HCT116 (cell line): ENCODE data around the gene KLF14. TPM values are rescaled to one million over a fixed set of nuclear protein-coding genes. Genes with fewer than 3 reads are reported as not detected.

Source experiments
- ATAC-seq: fragments of 200-7000 bp; cut with Tn5 transposase; 2 replicates; pipeline ENCODE4 v1.9.1; 2020; ENCODE audit warnings: mild to moderate bottlenecking, moderate library complexity
- BruUV-seq: library from RNA; stranded (reverse); fragments of 400-500 nt; replicated peaks from 2 replicates; lab custom pipeline; 2021; lab: Mats Ljungman, UMichigan
- CTCF ChIA-PET: fragments of 300-600 bp; sonication (Branson Sonifier 250); formaldehyde crosslinking; loops from one replicate; lab custom pipeline; 2021; ENCODE audit warnings: antibody characterized with exemption; lab: Charles Lee
- POLR2A ChIA-PET: fragments of 300-600, 350-600 bp; sonication (Branson Sonifier 250); formaldehyde crosslinking; loops from one replicate; lab custom pipeline; 2021; ENCODE audit warnings: antibody characterized with exemption; lab: Charles Lee
- RAD21 ChIA-PET, 2 experiments: fragments of 300-600 bp; sonication (Branson Sonifier 250); formaldehyde crosslinking; loops; one replicate each; lab custom pipeline; 2023; ENCODE audit warnings: low total read pairs in 2 of 2; ENCODE audit not compliant: uncharacterized antibody in 2 of 2, unreplicated experiment in 2 of 2, low non-redundant PET in 1 of 2; lab: Charles Lee
- DNase-seq: peaks from one replicate; pipeline ENCODE4 v3.0.0-alpha.2; 2010; ENCODE audit warnings: low read depth, low spot score
- H2AFZ ChIP-seq: fragments of 200-600 bp; shearing (Covaris generic), sonication (generic); 2 replicates; pipeline ENCODE4 v1.6.1; 2017; ENCODE audit warnings: low read depth, mixed run types, mixed read lengths, antibody characterized with exemption, low read length; ENCODE audit not compliant: poor library complexity, severe bottlenecking
- H3K27ac ChIP-seq: 2 replicates; pipeline ENCODE4 v1.5.1; 2012; ENCODE audit warnings: low read depth, low read length
- H3K27me3 ChIP-seq: fragments of 200-600 bp; sonication (generic); 2 replicates; pipeline ENCODE4 v1.6.1; 2016; ENCODE audit warnings: mixed run types, low read length, mixed read lengths; ENCODE audit not compliant: insufficient read depth
- H3K36me3 ChIP-seq, 2 experiments: fragments of 200-500 bp in 1 of 2; fragments of 200-600 bp in 1 of 2; sonication (Bioruptor generic) in 1 of 2; sonication (generic) in 1 of 2; 2 replicates each; pipeline versions ENCODE4 v1.5.1 to v1.6.1; 2014 to 2016; ENCODE audit warnings: low read length in 2 of 2, inconsistent platforms in 1 of 2, mixed read lengths in 1 of 2, mixed run types in 1 of 2; ENCODE audit not compliant: insufficient read depth in 2 of 2, control insufficient read depth in 1 of 2
- H3K4me1 ChIP-seq, 2 experiments: fragments of 200-600 bp in 1 of 2; sonication (generic) in 1 of 2; 2 replicates each; pipeline versions ENCODE4 v1.5.1 to v1.6.1; 2012 to 2017; ENCODE audit warnings: low read length in 2 of 2, inconsistent platforms in 1 of 2, mild to moderate bottlenecking in 1 of 2, mixed read lengths in 1 of 2, mixed run types in 1 of 2, moderate library complexity in 1 of 2; ENCODE audit not compliant: insufficient read depth in 2 of 2, control insufficient read depth in 1 of 2
- H3K4me2 ChIP-seq: fragments of 200-600 bp; sonication (generic); 2 replicates; pipeline ENCODE4 v1.6.1; 2017; ENCODE audit warnings: mixed run types, low read length, mixed read lengths
- H3K4me3 ChIP-seq, 2 experiments: fragments of 200-600 bp in 1 of 2; sonication (generic) in 1 of 2; replicated peaks in 1 of 2; 2 replicates each; pipeline ENCODE4 v1.5.1; 2011 to 2016; ENCODE audit warnings: low read length in 2 of 2, control low read depth in 1 of 2, low read depth in 1 of 2, mild to moderate bottlenecking in 1 of 2, mixed read lengths in 1 of 2, mixed run types in 1 of 2
- H3K79me2 ChIP-seq: fragments of 200-600 bp; sonication (generic); 2 replicates; pipeline ENCODE4 v1.6.1; 2017; ENCODE audit warnings: mild to moderate bottlenecking, mixed run types, low read length, moderate library complexity, mixed read lengths; ENCODE audit not compliant: insufficient read depth
- H3K9ac ChIP-seq: fragments of 200-600 bp; sonication (generic); 2 replicates; pipeline ENCODE4 v1.6.1; 2016; ENCODE audit warnings: low read length, mixed read lengths
- H3K9me2 ChIP-seq: fragments of 200-600 bp; sonication (generic), shearing (Covaris generic); 2 replicates; pipeline ENCODE4 v1.6.1; 2017; ENCODE audit warnings: mixed run types, mild to moderate bottlenecking, moderate library complexity; ENCODE audit not compliant: insufficient read depth
- H3K9me3 ChIP-seq, 2 experiments: fragments of 200-500 bp in 1 of 2; fragments of 200-600 bp in 1 of 2; sonication (Bioruptor generic) in 1 of 2; sonication (generic) in 1 of 2; 2 replicates each; pipeline ENCODE4 v1.6.1; 2014 to 2017; ENCODE audit warnings: low read length in 2 of 2, mixed read lengths in 2 of 2, inconsistent platforms in 1 of 2, low read depth in 1 of 2, mild to moderate bottlenecking in 1 of 2, mixed run types in 1 of 2, moderate library complexity in 1 of 2; ENCODE audit not compliant: control insufficient read depth in 1 of 2, insufficient read depth in 1 of 2
- H4K20me1 ChIP-seq: fragments of 200-600 bp; sonication (generic), shearing (Covaris generic); 2 replicates; pipeline ENCODE4 v1.6.1; 2017; ENCODE audit warnings: mixed run types, mild to moderate bottlenecking, moderate library complexity; ENCODE audit not compliant: insufficient read depth
- CEBPB ChIP-seq: IDR thresholded peaks from 2 replicates; pipeline ENCODE4 v1.6.1; 2012; ENCODE audit warnings: low read depth
- EGR1 ChIP-seq: IDR thresholded peaks from 2 replicates; pipeline ENCODE4 v1.6.1; 2012; ENCODE audit warnings: low read depth
- ELF1 ChIP-seq: IDR thresholded peaks from 2 replicates; pipeline ENCODE4 v1.6.1; 2012; ENCODE audit warnings: low read depth, borderline replicate concordance
- EZH2 ChIP-seq: fragments of 200-600 bp; sonication (generic); IDR thresholded peaks from 2 replicates; pipeline ENCODE4 v1.6.1; 2017; ENCODE audit warnings: antibody characterized with exemption, mixed run types
- EZH2phosphoT487 ChIP-seq: fragments of 200-600 bp; IDR thresholded peaks from 2 replicates; pipeline ENCODE4 v1.6.1; 2018; ENCODE audit warnings: antibody characterized with exemption, borderline replicate concordance
- FOSL1 ChIP-seq: IDR thresholded peaks from 2 replicates; pipeline ENCODE4 v1.6.1; 2012; ENCODE audit warnings: low read depth
- JUND ChIP-seq: IDR thresholded peaks from 2 replicates; pipeline ENCODE4 v1.6.1; 2012
- MAX ChIP-seq: IDR thresholded peaks from 2 replicates; pipeline ENCODE4 v1.6.1; 2012
- POLR2AphosphoS5 ChIP-seq: IDR thresholded peaks from 2 replicates; pipeline ENCODE4 v1.6.1; 2011; ENCODE audit warnings: mild to moderate bottlenecking, low read depth, low read length, moderate library complexity
- SRF ChIP-seq: IDR thresholded peaks from 2 replicates; pipeline ENCODE4 v1.6.1; 2012; ENCODE audit warnings: low read depth
- TCF7L2 ChIP-seq: IDR thresholded peaks from 2 replicates; pipeline ENCODE4 v1.7.0; 2011; ENCODE audit warnings: borderline replicate concordance, inconsistent platforms; ENCODE audit not compliant: insufficient read depth, insufficient read length; ENCODE audit errors: extremely low read depth
- YY1 ChIP-seq: IDR thresholded peaks from 2 replicates; pipeline ENCODE4 v1.6.1; 2011; ENCODE audit warnings: low read length, low read depth, moderate library complexity, mild to moderate bottlenecking; ENCODE audit not compliant: insufficient replicate concordance; ENCODE audit errors: extremely low read depth
- intact Hi-C: fragments of 100-400 bp; cut with micrococcal nuclease; formaldehyde crosslinking; loops from 2 replicates; pipeline ENCODE4 v1.10.0; 2022
- total RNA-seq: library from RNA; stranded (reverse); gene quantifications from one replicate; pipeline ENCODE4 v1.2.1, GENCODE V29; 2021; ENCODE audit not compliant: unreplicated experiment
- TF ChIP-seq, protein P1 (sequence below): IDR thresholded peaks from 2 replicates; pipeline ENCODE4 v1.6.1; 2012; ENCODE audit warnings: low read depth

KLF14 gene
- total RNA-seq, 1 experiment from 2014 or later = 0.93 TPM

GRCh38 chr7:130703851-130704250 is 30.2 kb downstream of the KLF14 start:
- Histone ChIP-seq H3K79me2 (no peaks in the 10 kb centered on the region), H3K4me2 (no peak overlapping the region)
- TF ChIP-seq MAX (no peak), SRF (no peak), POLR2AphosphoS5 (no peak), FOSL1 (no peak), EZH2 (no peak), CEBPB (no peak), EZH2phosphoT487 (no peak), ELF1 (no peak), JUND (no peak), EGR1 (no peak), TCF7L2 (no peak), YY1 (no peak)
- TF ChIP-seq, protein P1, sequence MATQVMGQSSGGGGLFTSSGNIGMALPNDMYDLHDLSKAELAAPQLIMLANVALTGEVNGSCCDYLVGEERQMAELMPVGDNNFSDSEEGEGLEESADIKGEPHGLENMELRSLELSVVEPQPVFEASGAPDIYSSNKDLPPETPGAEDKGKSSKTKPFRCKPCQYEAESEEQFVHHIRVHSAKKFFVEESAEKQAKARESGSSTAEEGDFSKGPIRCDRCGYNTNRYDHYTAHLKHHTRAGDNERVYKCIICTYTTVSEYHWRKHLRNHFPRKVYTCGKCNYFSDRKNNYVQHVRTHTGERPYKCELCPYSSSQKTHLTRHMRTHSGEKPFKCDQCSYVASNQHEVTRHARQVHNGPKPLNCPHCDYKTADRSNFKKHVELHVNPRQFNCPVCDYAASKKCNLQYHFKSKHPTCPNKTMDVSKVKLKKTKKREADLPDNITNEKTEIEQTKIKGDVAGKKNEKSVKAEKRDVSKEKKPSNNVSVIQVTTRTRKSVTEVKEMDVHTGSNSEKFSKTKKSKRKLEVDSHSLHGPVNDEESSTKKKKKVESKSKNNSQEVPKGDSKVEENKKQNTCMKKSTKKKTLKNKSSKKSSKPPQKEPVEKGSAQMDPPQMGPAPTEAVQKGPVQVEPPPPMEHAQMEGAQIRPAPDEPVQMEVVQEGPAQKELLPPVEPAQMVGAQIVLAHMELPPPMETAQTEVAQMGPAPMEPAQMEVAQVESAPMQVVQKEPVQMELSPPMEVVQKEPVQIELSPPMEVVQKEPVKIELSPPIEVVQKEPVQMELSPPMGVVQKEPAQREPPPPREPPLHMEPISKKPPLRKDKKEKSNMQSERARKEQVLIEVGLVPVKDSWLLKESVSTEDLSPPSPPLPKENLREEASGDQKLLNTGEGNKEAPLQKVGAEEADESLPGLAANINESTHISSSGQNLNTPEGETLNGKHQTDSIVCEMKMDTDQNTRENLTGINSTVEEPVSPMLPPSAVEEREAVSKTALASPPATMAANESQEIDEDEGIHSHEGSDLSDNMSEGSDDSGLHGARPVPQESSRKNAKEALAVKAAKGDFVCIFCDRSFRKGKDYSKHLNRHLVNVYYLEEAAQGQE = no peak
- TF ChIP-seq, all 23 proteins: peak for 0
- CTCF ChIA-PET = interaction anchor here (0.6 kb wide), 1 partner anchor 928 kb away, joined by 4 read pairs; no protein-coding TSS in a partner anchor
- H3K9ac ChIP-seq = no peak overlapping the region
- H3K27ac ChIP-seq = no peak overlapping the region
- intact Hi-C loops = no loop called here
- ATAC-seq (no peak), DNase-seq (no peak)
- POLR2A ChIA-PET = no interaction called here
- H3K9me3 ChIP-seq = no peaks in the 10 kb centered on the region
- no peak overlapping the region for H2AFZ ChIP-seq
- H3K4me3 ChIP-seq = no peak overlapping the region
- H3K4me1 ChIP-seq = no peaks in the 10 kb centered on the region
- RAD21 ChIA-PET = interaction anchor here in 1 of 2 experiments (0.5 kb wide), 1 partner anchor 54 kb away, joined by 9 read pairs; no protein-coding TSS in a partner anchor
- H3K36me3 ChIP-seq = no peaks in the 10 kb centered on the region
- BruUV-seq = no TSS peak
- no peaks in the 10 kb centered on the region for H3K27me3 ChIP-seq
- H4K20me1 ChIP-seq = no peaks in the 10 kb centered on the region
- no peaks in the 10 kb centered on the region for H3K9me2 ChIP-seq
